ENCODE results near the gene IFI35. TPM values are rescaled to one million over a fixed set of nuclear protein-coding genes. Genes with fewer than 3 reads are reported as not detected.
"Not testable (repeated sequence)": the region's sequence is repeated elsewhere in the genome, so short reads cannot be mapped to it uniquely, and the experiment has no call there.

IFI35 gene
- total and polyA plus RNA-seq, 5 donors from 2014 or later = 38.3 to 87.6 (median 63.4) TPM

DNA sequence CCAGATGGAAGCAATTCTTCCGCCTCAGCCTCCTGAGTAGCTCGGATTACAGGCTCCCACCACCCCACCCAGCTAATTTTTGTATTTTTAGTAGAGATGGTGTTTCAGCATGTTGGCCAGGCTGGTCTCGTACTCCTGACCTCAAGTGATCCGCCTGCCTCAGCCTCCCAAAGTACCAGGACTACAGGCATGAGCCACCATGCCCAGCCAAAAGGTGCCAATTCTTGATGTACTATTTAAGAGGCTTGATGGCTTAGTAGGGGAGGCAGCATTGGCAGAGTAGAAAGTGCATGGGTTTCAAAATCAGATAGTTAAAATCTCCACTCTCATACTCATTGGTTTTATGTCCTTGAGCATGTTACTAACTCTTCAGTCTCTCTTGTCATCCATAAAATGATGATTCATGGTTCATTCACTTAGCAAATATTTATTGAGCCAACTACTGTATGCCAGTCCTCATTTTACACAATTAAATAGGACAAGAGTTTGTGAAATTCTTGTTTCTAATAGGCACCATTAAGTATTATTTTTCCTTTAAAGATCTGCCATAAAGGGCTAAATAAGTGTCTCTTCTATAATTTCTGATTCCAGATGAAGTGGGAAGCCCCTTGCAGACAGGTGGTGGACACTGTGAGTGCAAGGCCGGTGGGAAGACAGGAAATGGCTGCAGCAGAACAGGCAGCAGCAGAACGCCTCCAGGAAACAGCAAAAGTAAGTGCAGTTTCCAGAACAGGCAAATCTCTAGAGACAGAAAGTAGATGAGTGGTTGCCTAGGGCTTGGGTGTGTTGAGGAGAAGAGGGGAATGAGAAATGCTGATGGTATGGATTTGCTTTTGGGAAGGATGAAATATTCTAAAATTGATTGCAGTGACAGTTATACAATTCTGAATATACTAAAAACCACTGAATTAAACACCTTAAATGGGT, 16.6 kb upstream of the IFI35 start:
- H3K9me3 ChIP-seq (ENCODE audit: control insufficient read depth in 2 of 2, low read length in 2 of 2) = no peaks in the 10 kb centered on the region
- Mint-ChIP-seq H3K36me3 (peaks cover 31% of the 10 kb centered on the region), H3K27ac (peak overlapping the region in 2 of 3 donors; percentile 4 to 15), H3K4me3 (no peak overlapping the region), H3K27me3 (no peaks in the 10 kb centered on the region), H3K9me3 (no peaks in the 10 kb centered on the region), H3K4me1 (peaks cover 4 to 8% (median 4%) of the 10 kb centered on the region in 4 donors)
- no peaks in the 10 kb centered on the region for H3K4me1 ChIP-seq (ENCODE audit: control insufficient read depth, insufficient read depth, low read length, poor library complexity, severe bottlenecking)
- H3K4me3 ChIP-seq (ENCODE audit: low read depth, low read length) = no peak overlapping the region
- H3K27ac ChIP-seq (ENCODE audit: insufficient read depth, low read length, poor library complexity, severe bottlenecking) = no peak overlapping the region
- ATAC-seq (ENCODE audit: low read depth in 2 of 2) = no peak
- no peaks in the 10 kb centered on the region for H3K27me3 ChIP-seq (ENCODE audit: control insufficient read depth, insufficient read depth, low read length)
- DNase-seq = no peak
- peaks cover 74% of the 10 kb centered on the region for H3K36me3 ChIP-seq (ENCODE audit: control insufficient read depth, insufficient read depth, low read length)

DNA sequence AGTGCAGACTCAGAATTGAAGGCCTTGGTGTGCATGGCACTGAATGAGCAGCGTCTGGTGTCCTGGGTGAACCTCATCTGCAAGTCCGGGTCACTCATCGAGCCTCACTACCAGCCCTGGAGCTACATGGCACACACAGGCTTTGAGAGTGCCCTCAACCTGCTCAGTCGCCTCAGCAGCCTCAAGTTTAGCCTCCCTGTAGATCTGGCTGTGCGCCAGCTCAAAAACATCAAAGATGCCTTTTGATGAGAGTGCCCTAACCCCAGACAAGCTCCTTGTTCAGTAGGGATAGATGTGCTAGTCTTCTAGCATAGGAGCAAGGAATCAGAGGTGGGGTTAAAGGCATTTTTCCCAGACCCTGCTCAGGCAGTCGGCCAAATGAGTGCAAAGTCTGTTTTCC, 15.1 kb upstream of the IFI35 start:
- Histone ChIP-seq H3K4me1 (ENCODE audit: control insufficient read depth, insufficient read depth, low read length, poor library complexity, severe bottlenecking) (no peaks in the 10 kb centered on the region), H3K27ac (ENCODE audit: insufficient read depth, low read length, poor library complexity, severe bottlenecking) (no peak overlapping the region), H3K9me3 (ENCODE audit: control insufficient read depth in 2 of 2, low read length in 2 of 2) (no peaks in the 10 kb centered on the region), H3K36me3 (ENCODE audit: control insufficient read depth, insufficient read depth, low read length) (peaks cover 66% of the 10 kb centered on the region), H3K27me3 (ENCODE audit: control insufficient read depth, insufficient read depth, low read length) (no peaks in the 10 kb centered on the region), H3K4me3 (ENCODE audit: low read depth, low read length) (no peak overlapping the region)
- Mint-ChIP-seq H3K27me3 (no peaks in the 10 kb centered on the region), H3K4me3 (no peak overlapping the region), H3K36me3 (peaks cover 30% of the 10 kb centered on the region), H3K4me1 (peaks cover 0 to 10% (median 5%) of the 10 kb centered on the region in 4 donors), H3K9me3 (no peaks in the 10 kb centered on the region), H3K27ac (no peak overlapping the region)
- ATAC-seq (ENCODE audit: low read depth in 2 of 2) = no peak
- DNase-seq = no peak

GRCh38 chr17:42992872-42993271, 13.7 kb upstream of the IFI35 start:
- peaks cover 27% of the 10 kb centered on the region for H3K36me3 Mint-ChIP-seq

DNA sequence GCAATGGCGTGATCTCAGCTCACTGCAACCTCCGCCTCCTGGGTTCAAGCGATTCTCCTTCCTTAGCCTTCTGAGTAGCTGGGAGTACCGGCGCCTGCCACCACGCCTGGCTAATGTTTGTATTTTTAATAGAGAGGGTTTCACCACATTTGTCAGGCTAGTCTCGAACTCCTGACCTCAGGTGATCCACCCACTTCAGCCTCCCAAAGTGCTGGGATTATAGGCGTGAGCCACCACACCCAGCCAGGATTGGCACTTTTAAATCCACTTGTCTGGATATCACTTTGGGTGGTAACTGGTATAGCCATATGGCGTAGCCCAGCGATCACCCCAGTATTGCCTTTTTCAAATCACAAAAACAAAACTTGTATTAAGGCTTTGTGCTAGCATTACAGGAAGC, 12.7 kb upstream of the IFI35 start:
- DNase-seq; H3K4me3 ChIP-seq (ENCODE audit: low read depth, low read length); ATAC-seq (ENCODE audit: low read depth in 2 of 2); H3K9me3 Mint-ChIP-seq; H3K9me3 ChIP-seq (ENCODE audit: control insufficient read depth in 2 of 2, low read length in 2 of 2); H3K4me3 Mint-ChIP-seq; H3K27me3 Mint-ChIP-seq; H3K27me3 ChIP-seq (ENCODE audit: control insufficient read depth, insufficient read depth, low read length); H3K27ac ChIP-seq (ENCODE audit: insufficient read depth, low read length, poor library complexity, severe bottlenecking): not testable (repeated sequence)
- H3K4me1 Mint-ChIP-seq = peaks cover 5 to 20% (median 15%) of the 10 kb centered on the region in 4 donors
- Histone ChIP-seq H3K36me3 (ENCODE audit: control insufficient read depth, insufficient read depth, low read length) (peaks cover 44% of the 10 kb centered on the region), H3K4me1 (ENCODE audit: control insufficient read depth, insufficient read depth, low read length, poor library complexity, severe bottlenecking) (peaks cover 12% of the 10 kb centered on the region)
- H3K36me3 Mint-ChIP-seq = peaks cover 22% of the 10 kb centered on the region
- H3K27ac Mint-ChIP-seq = peak overlapping the region in 1 of 3 donors; percentile 49

More at GRCh38 chr17:42992872-42993271, 13.7 kb upstream of the IFI35 start:
- no peak for ATAC-seq (ENCODE audit: low read depth in 2 of 2)
- Mint-ChIP-seq H3K9me3 (no peaks in the 10 kb centered on the region), H3K27ac (peak overlapping the region in 1 of 3 donors; percentile 31), H3K27me3 (peaks cover under 1% of the 10 kb centered on the region), H3K4me3 (no peak overlapping the region), H3K4me1 (peaks cover 2 to 13% (median 8%) of the 10 kb centered on the region in 4 donors)
- H3K27me3 ChIP-seq (ENCODE audit: control insufficient read depth, insufficient read depth, low read length) = no peaks in the 10 kb centered on the region
- no peak overlapping the region for H3K4me3 ChIP-seq (ENCODE audit: low read depth, low read length)
- H3K36me3 ChIP-seq (ENCODE audit: control insufficient read depth, insufficient read depth, low read length) = peaks cover 54% of the 10 kb centered on the region
- no peaks in the 10 kb centered on the region for H3K9me3 ChIP-seq (ENCODE audit: control insufficient read depth in 2 of 2, low read length in 2 of 2)
- no peak for DNase-seq
- peaks cover 7% of the 10 kb centered on the region for H3K4me1 ChIP-seq (ENCODE audit: control insufficient read depth, insufficient read depth, low read length, poor library complexity, severe bottlenecking)
- H3K27ac ChIP-seq (ENCODE audit: insufficient read depth, low read length, poor library complexity, severe bottlenecking) = no peak overlapping the region

- Histone ChIP-seq H3K4me3 (ENCODE audit: low read depth, low read length) (peak overlapping the region; percentile 54), H3K27me3 (ENCODE audit: control insufficient read depth, insufficient read depth, low read length) (no peaks in the 10 kb centered on the region), H3K27ac (ENCODE audit: insufficient read depth, low read length, poor library complexity, severe bottlenecking) (peak overlapping the region; percentile 96), H3K36me3 (ENCODE audit: control insufficient read depth, insufficient read depth, low read length) (peaks cover 29% of the 10 kb centered on the region), H3K9me3 (ENCODE audit: control insufficient read depth in 2 of 2, low read length in 2 of 2) (no peaks in the 10 kb centered on the region), H3K4me1 (ENCODE audit: control insufficient read depth, insufficient read depth, low read length, poor library complexity, severe bottlenecking) (peaks cover 20% of the 10 kb centered on the region)
- Mint-ChIP-seq H3K36me3 (peaks cover 22% of the 10 kb centered on the region), H3K27me3 (peaks cover 9% of the 10 kb centered on the region), H3K4me1 (peaks cover 5 to 38% (median 25%) of the 10 kb centered on the region in 4 donors), H3K4me3 (peak overlapping the region; percentile 85 to 98 (median 95)), H3K9me3 (no peaks in the 10 kb centered on the region), H3K27ac (peak overlapping the region; percentile 96 to 99 (median 99))
- DNase-seq (no peak), ATAC-seq (ENCODE audit: low read depth in 2 of 2) (no peak)
Observed at GRCh38 chr17:42997390-42997983, 9.1 kb upstream of the IFI35 start.

- Histone ChIP-seq H3K36me3 (ENCODE audit: control insufficient read depth, insufficient read depth, low read length) (peaks cover 29% of the 10 kb centered on the region), H3K27me3 (ENCODE audit: control insufficient read depth, insufficient read depth, low read length) (no peaks in the 10 kb centered on the region), H3K9me3 (ENCODE audit: control insufficient read depth in 2 of 2, low read length in 2 of 2) (no peaks in the 10 kb centered on the region), H3K4me1 (ENCODE audit: control insufficient read depth, insufficient read depth, low read length, poor library complexity, severe bottlenecking) (peaks cover 20% of the 10 kb centered on the region), H3K4me3 (ENCODE audit: low read depth, low read length) (peak within 1 kb of the TSS; percentile 92), H3K27ac (ENCODE audit: insufficient read depth, low read length, poor library complexity, severe bottlenecking) (peak within 1 kb of the TSS; percentile 96)
- peaks cover 5 to 38% (median 25%) of the 10 kb centered on the region in 4 donors for H3K4me1 Mint-ChIP-seq
- H3K9me3 Mint-ChIP-seq = no peaks in the 10 kb centered on the region
- peak; percentile 96 to 100 (median 99) for DNase-seq
- peaks cover 23% of the 10 kb centered on the region for H3K36me3 Mint-ChIP-seq
- H3K27me3 Mint-ChIP-seq = peaks cover 9% of the 10 kb centered on the region
- ATAC-seq (ENCODE audit: low read depth in 2 of 2) = peak; percentile 94 to 98
- peak within 1 kb of the TSS; percentile 85 to 98 (median 95) for H3K4me3 Mint-ChIP-seq
- peak within 1 kb of the TSS; percentile 96 to 99 (median 99) for H3K27ac Mint-ChIP-seq
Observed at GRCh38 chr17:42997984-42998938, 8.3 kb upstream of the IFI35 start, which contains the start of gene RPL27. TSS of gene RPL27 (plus strand) at chr17:42998419. CDS start at chr17:42998751, 332 bp downstream.

GRCh38 chr17:42999003-42999525, 7.5 kb upstream of the IFI35 start:
- peaks cover 9% of the 10 kb centered on the region for H3K27me3 Mint-ChIP-seq
- no peak for ATAC-seq (ENCODE audit: low read depth in 2 of 2)

More at GRCh38 chr17:42999003-42999525, 7.5 kb upstream of the IFI35 start:
- DNase-seq = no peak
- Mint-ChIP-seq H3K4me1 (peaks cover 5 to 38% (median 25%) of the 10 kb centered on the region in 4 donors), H3K9me3 (no peaks in the 10 kb centered on the region), H3K4me3 (peak overlapping the region; percentile 85 to 98 (median 95)), H3K36me3 (peaks cover 28% of the 10 kb centered on the region), H3K27ac (peak overlapping the region; percentile 96 to 99 (median 99))
- Histone ChIP-seq H3K27ac (ENCODE audit: insufficient read depth, low read length, poor library complexity, severe bottlenecking) (peak overlapping the region; percentile 96), H3K27me3 (ENCODE audit: control insufficient read depth, insufficient read depth, low read length) (no peaks in the 10 kb centered on the region), H3K9me3 (ENCODE audit: control insufficient read depth in 2 of 2, low read length in 2 of 2) (no peaks in the 10 kb centered on the region), H3K4me1 (ENCODE audit: control insufficient read depth, insufficient read depth, low read length, poor library complexity, severe bottlenecking) (peaks cover 20% of the 10 kb centered on the region), H3K36me3 (ENCODE audit: control insufficient read depth, insufficient read depth, low read length) (peaks cover 30% of the 10 kb centered on the region), H3K4me3 (ENCODE audit: low read depth, low read length) (peak overlapping the region; percentile 92)
